ENCODE measurements around the gene SMAD3. TPM values are rescaled to one million over a fixed set of nuclear protein-coding genes. Genes with fewer than 3 reads are reported as not detected.

Gene SMAD3
- total RNA-seq, 2 donors from 2014 or later, result 47.9 to 78.5 TPM

DNA sequence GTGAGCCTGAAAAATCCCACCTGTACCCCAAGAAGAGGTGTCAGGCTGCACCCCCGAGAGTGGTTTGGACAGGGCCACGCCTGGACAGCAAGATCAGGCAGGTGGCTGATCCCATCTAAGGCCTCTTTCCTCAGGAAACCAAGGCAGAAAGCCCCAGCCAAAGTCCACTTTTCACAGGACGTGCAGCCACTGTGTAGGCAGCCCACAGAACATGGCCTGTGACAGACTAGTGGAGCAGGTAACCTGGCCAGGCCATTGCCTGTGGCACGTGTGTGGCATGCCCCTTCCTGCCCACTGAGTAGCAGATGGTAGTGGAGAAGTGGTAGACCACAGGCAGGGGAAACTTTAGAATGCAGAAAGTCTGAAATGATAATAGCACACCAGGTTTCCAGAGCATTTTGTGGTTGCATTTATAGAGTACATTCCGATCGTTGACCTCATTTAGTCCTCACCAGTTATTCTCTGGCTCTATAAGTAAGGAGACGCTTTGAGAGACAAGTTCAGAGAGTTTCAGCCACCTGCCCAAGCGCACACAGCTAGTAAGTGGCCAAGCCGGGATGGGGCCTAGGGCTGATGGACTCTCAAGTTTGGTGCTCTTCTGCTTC, 120.3 kb downstream of the SMAD3 start:
- H3K4me1 ChIP-seq (ENCODE audit: control insufficient read depth in 1 of 2, low read depth in 2 of 2), result peaks cover 30 to 61% of the 10 kb centered on the region in 2 donors
- H3K4me3 ChIP-seq, result no peak overlapping the region
- no peaks in the 10 kb centered on the region for H3K27me3 ChIP-seq (replicated peaks; ENCODE audit: insufficient read depth)
- ATAC-seq (ENCODE audit: insufficient number of reproducible peaks, low FRiP score, low read depth) (no peak), DNase-seq (ENCODE audit: low spot score) (no peak)
- H3K36me3 ChIP-seq, result peaks cover 16% of the 10 kb centered on the region
- TF ChIP-seq CTCF (IDR thresholded peaks at IDR 0.05), result no peak
- peak overlapping the region; percentile 70 to 90 for H3K27ac ChIP-seq
- no peaks in the 10 kb centered on the region for H3K9me3 ChIP-seq

- Histone ChIP-seq H3K4me1 (ENCODE audit: control insufficient read depth in 1 of 2, low read depth in 2 of 2) (peaks cover 30 to 64% of the 10 kb centered on the region in 2 donors), H3K36me3 (peaks cover 19% of the 10 kb centered on the region), H3K27ac (peak overlapping the region; percentile 70 to 90), H3K9me3 (no peaks in the 10 kb centered on the region), H3K4me3 (no peak overlapping the region), H3K27me3 (replicated peaks; ENCODE audit: insufficient read depth) (no peaks in the 10 kb centered on the region)
- DNase-seq (ENCODE audit: low spot score) (no peak), ATAC-seq (ENCODE audit: insufficient number of reproducible peaks, low FRiP score, low read depth) (no peak)
- TF ChIP-seq CTCF (IDR thresholded peaks at IDR 0.05), result no peak
Observed at GRCh38 chr15:67186226-67186649, 120.8 kb downstream of the SMAD3 start.

- no peak for ATAC-seq (ENCODE audit: insufficient number of reproducible peaks, low FRiP score, low read depth)
- TF ChIP-seq CTCF (IDR thresholded peaks at IDR 0.05), result no peak
Observed at GRCh38 chr15:67186688-67187087, 121.3 kb downstream of the SMAD3 start.

DNA sequence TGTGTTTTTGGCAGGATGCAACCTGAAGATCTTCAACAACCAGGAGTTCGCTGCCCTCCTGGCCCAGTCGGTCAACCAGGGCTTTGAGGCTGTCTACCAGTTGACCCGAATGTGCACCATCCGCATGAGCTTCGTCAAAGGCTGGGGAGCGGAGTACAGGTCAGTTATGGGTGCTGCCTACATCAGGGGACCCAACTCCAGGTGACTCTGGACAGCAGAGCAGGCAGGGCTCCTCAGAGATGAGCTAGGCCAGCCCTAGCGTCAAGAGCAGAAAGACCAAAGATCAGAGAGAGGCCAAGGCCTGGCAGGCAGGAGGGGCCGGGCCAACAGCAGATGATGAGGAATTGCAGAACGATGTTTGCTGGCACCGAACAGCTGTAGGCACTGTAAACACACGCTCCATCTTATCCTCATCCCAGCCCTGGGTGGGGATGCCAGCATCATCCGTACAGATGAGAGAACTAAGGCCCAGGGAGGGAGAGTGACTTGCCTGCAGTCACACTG, 122.0 kb downstream of the SMAD3 start:
- H3K27me3 ChIP-seq (replicated peaks; ENCODE audit: insufficient read depth), result no peaks in the 10 kb centered on the region
- peaks cover 30 to 66% of the 10 kb centered on the region in 2 donors for H3K4me1 ChIP-seq (ENCODE audit: control insufficient read depth in 1 of 2, low read depth in 2 of 2)
- ATAC-seq (ENCODE audit: insufficient number of reproducible peaks, low FRiP score, low read depth), result no peak
- TF ChIP-seq CTCF (IDR thresholded peaks at IDR 0.05), result no peak
- H3K36me3 ChIP-seq, result peaks cover 28% of the 10 kb centered on the region
- peak overlapping the region; percentile 70 to 90 for H3K27ac ChIP-seq
- no peaks in the 10 kb centered on the region for H3K9me3 ChIP-seq
- H3K4me3 ChIP-seq, result no peak overlapping the region
- DNase-seq (ENCODE audit: low spot score), result no peak

More at GRCh38 chr15:67186688-67187087, 121.3 kb downstream of the SMAD3 start:
- Histone ChIP-seq H3K36me3 (peaks cover 23% of the 10 kb centered on the region), H3K27ac (peak overlapping the region; percentile 70 to 90), H3K4me1 (ENCODE audit: control insufficient read depth in 1 of 2, low read depth in 2 of 2) (peaks cover 30 to 64% of the 10 kb centered on the region in 2 donors), H3K4me3 (no peak overlapping the region), H3K27me3 (replicated peaks; ENCODE audit: insufficient read depth) (no peaks in the 10 kb centered on the region), H3K9me3 (no peaks in the 10 kb centered on the region)
- no peak for DNase-seq (ENCODE audit: low spot score)

DNA sequence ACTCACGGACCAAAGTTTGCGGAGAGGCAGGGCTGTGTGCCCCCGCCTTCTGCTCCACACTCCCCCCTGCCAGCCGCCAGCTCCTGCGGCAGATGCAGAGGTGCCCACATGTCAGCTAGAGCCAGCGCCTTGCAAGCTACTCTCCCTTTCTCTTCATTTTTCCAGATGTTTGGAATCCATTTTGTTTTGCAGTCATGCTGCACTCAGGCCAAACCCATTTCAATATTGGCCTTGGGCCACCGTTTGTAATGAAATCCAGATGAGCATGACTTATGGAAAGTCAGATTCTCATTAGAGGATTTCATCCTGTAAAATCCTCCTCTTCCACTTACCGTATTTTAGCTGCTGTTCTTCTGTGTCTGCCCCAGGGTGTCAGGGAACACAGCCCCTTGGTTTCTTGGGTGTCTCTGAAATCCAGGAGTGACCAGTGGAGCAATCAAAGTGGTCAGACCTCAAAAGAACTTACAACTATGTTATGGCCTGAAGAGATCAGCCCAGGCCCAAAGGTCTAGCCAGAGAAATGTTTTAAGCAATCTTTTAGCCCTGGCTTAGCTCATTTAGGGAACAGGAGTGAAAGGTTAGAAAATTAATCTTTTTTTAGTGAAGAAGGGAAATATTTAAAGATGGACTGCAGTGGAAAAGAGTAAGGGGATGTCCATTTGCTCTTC, 123.3 kb downstream of the SMAD3 start:
- Histone ChIP-seq H3K27me3 (replicated peaks; ENCODE audit: insufficient read depth) (no peaks in the 10 kb centered on the region), H3K4me3 (no peak overlapping the region), H3K27ac (peak overlapping the region; percentile 90 to 95), H3K9me3 (no peaks in the 10 kb centered on the region), H3K4me1 (ENCODE audit: control insufficient read depth in 1 of 2, low read depth in 2 of 2) (peaks cover 33 to 79% of the 10 kb centered on the region in 2 donors), H3K36me3 (peaks cover 28% of the 10 kb centered on the region)
- ATAC-seq (ENCODE audit: insufficient number of reproducible peaks, low FRiP score, low read depth) (no peak), DNase-seq (ENCODE audit: low spot score) (no peak)
- TF ChIP-seq CTCF (IDR thresholded peaks at IDR 0.05), result no peak
